Smooth muscle cell (in vitro differentiated cells): ENCODE results near the gene HHLA2. TPM values are rescaled to one million over a fixed set of nuclear protein-coding genes. Genes with fewer than 3 reads are reported as not detected.

Experiments used
- DNase-seq: peaks from one replicate; lab custom pipeline; 2025; ENCODE audit not compliant: unreplicated experiment; lab: John Stamatoyannopoulos, UW
- H2AFZ ChIP-seq: fragments of 200-600 bp; sonication (generic); 2 replicates; pipeline ENCODE4 v1.6.0; 2016; ENCODE audit warnings: antibody characterized with exemption, low read depth, mild to moderate bottlenecking
- H3F3A ChIP-seq: fragments of 200-600 bp; sonication (generic); 2 replicates; pipeline ENCODE4 v1.6.0; 2017; ENCODE audit warnings: antibody characterized with exemption, low read depth
- H3K27ac ChIP-seq: fragments of 200-600 bp; sonication (generic); 2 replicates; pipeline ENCODE4 v1.5.1; 2016; ENCODE audit warnings: low read depth, mild to moderate bottlenecking
- H3K27me3 ChIP-seq: fragments of 200-600 bp; sonication (generic); 2 replicates; pipeline ENCODE4 v1.6.1; 2016; ENCODE audit warnings: low read depth, mild to moderate bottlenecking
- H3K36me3 ChIP-seq: fragments of 200-600 bp; sonication (generic); 2 replicates; pipeline ENCODE4 v1.5.1; 2016; ENCODE audit warnings: low read depth
- H3K4me1 ChIP-seq: fragments of 200-600 bp; sonication (generic); 2 replicates; pipeline ENCODE4 v1.5.1; 2016; ENCODE audit warnings: low read depth
- H3K4me2 ChIP-seq: fragments of 200-600 bp; sonication (generic); 2 replicates; pipeline ENCODE4 v1.6.0; 2016; ENCODE audit warnings: mild to moderate bottlenecking
- H3K4me3 ChIP-seq: fragments of 200-600 bp; sonication (generic); 2 replicates; pipeline ENCODE4 v1.5.1; 2016; ENCODE audit warnings: mild to moderate bottlenecking
- H3K79me2 ChIP-seq: fragments of 200-600 bp; sonication (generic); 2 replicates; pipeline ENCODE4 v1.6.0; 2016; ENCODE audit warnings: low read depth, mild to moderate bottlenecking
- H3K9ac ChIP-seq: fragments of 200-600 bp; sonication (generic); 2 replicates; pipeline ENCODE4 v1.6.0; 2016; ENCODE audit warnings: low read depth
- H3K9me3 ChIP-seq: fragments of 200-600 bp; sonication (generic); replicated peaks from 2 replicates; pipeline ENCODE4 v1.5.1; 2016; ENCODE audit warnings: low read depth
- H4K20me1 ChIP-seq: fragments of 200-600 bp; sonication (generic); 2 replicates; pipeline ENCODE4 v1.6.0; 2016; ENCODE audit warnings: low read depth
- WGBS: methylation state at CpG from one replicate; pipeline ENCODE4 v1.1.7; 2016; ENCODE audit warnings: low lambda C conversion rate; 5-methylcytosine and 5-hydroxymethylcytosine counted together
- polyA plus RNA-seq: library from polyadenylated mRNA; unstranded; fragments of >200 nt; fragmentation: Nextera tagmentation; extraction: Ambion mirVana; gene quantifications from 2 replicates; pipeline ENCODE4 v1.2.1, GENCODE V29; 2016
- total RNA-seq: library from RNA; depleted of rRNA; stranded (reverse); fragments of >200 nt; gene quantifications from 2 replicates; pipeline ENCODE4 v1.2.3, GENCODE V29; 2014
- TF ChIP-seq, protein P1 (sequence below): fragments of 200-600 bp; sonication (generic); IDR thresholded peaks from 2 replicates; pipeline ENCODE4 v1.5.1; 2017; ENCODE audit warnings: borderline replicate concordance, mild to moderate bottlenecking, antibody characterized with exemption; ENCODE audit not compliant: insufficient read depth, poor library complexity, severe bottlenecking

HHLA2 gene
- total and polyA plus RNA-seq, 2 experiments from 2014 or later: not detected

DNA sequence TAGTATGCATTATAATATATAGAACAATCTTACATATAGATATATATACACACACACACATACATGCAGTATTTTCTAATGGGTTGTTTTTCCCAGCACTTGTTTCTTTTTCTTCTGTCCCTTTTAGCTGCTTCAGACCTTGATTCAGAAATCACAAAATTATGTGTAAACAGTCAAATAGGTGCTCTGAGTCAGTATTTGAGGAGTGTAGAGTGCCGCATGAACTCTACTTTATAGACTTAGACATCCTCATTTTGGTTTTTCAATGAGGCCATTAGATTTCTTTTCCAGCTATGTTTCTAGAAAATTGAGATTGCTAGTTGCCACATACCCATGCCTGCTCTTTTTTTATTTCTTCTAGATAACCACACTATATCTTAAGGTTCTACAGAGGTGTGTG lies 58.2 kb downstream of the HHLA2 start:
- TF ChIP-seq, protein P1, sequence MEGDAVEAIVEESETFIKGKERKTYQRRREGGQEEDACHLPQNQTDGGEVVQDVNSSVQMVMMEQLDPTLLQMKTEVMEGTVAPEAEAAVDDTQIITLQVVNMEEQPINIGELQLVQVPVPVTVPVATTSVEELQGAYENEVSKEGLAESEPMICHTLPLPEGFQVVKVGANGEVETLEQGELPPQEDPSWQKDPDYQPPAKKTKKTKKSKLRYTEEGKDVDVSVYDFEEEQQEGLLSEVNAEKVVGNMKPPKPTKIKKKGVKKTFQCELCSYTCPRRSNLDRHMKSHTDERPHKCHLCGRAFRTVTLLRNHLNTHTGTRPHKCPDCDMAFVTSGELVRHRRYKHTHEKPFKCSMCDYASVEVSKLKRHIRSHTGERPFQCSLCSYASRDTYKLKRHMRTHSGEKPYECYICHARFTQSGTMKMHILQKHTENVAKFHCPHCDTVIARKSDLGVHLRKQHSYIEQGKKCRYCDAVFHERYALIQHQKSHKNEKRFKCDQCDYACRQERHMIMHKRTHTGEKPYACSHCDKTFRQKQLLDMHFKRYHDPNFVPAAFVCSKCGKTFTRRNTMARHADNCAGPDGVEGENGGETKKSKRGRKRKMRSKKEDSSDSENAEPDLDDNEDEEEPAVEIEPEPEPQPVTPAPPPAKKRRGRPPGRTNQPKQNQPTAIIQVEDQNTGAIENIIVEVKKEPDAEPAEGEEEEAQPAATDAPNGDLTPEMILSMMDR: no peak
- H3K9ac ChIP-seq: no peak overlapping the region

DNA sequence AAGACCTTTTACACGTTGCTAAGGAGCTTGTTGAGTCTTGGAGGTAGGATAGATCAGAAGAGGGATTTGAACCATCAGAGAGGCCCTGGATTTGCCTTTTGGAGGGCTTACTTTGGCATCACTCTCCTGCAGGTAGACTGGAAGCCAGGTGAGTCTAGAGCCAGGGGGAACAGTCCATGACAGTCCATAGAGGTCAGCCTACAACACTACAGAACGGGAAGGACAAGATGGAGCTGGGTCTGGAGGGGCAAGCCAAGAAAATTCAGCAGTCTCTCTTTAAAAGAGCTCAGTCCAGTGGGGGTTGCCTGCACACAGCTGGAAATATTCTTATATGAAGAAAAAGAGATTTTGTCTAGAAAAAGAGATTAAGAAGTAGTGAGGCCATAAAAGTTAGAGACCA lies 60.7 kb downstream of the HHLA2 start:
- Histone ChIP-seq H3F3A (no peaks in the 10 kb centered on the region), H4K20me1 (no peaks in the 10 kb centered on the region), H3K27ac (no peak overlapping the region), H3K79me2 (no peaks in the 10 kb centered on the region), H2AFZ (no peak overlapping the region), H3K4me1 (peaks cover 4% of the 10 kb centered on the region), H3K9ac (no peak overlapping the region), H3K9me3 (no peaks in the 10 kb centered on the region), H3K4me3 (no peak overlapping the region), H3K27me3 (no peaks in the 10 kb centered on the region), H3K36me3 (no peaks in the 10 kb centered on the region), H3K4me2 (no peak overlapping the region)
- TF ChIP-seq, protein P1: no peak
- DNase-seq: no peak
- WGBS: 84% methylated on average over 2 of the region's 2 CpGs

More for the DNA sequence above, 58.2 kb downstream of the HHLA2 start:
- H3K4me3 ChIP-seq: no peak overlapping the region
- no peaks in the 10 kb centered on the region for H3K36me3 ChIP-seq
- no peaks in the 10 kb centered on the region for H4K20me1 ChIP-seq
- no peak overlapping the region for H3K27ac ChIP-seq
- H3K4me2 ChIP-seq: no peak overlapping the region
- H3K4me1 ChIP-seq: peaks cover 4% of the 10 kb centered on the region
- no peak overlapping the region for H2AFZ ChIP-seq
- H3K9me3 ChIP-seq: no peaks in the 10 kb centered on the region
- no peaks in the 10 kb centered on the region for H3K79me2 ChIP-seq
- WGBS: 84% methylated on average over 1 of the region's 1 CpG
- DNase-seq: no peak
- no peaks in the 10 kb centered on the region for H3F3A ChIP-seq
- no peaks in the 10 kb centered on the region for H3K27me3 ChIP-seq

DNA sequence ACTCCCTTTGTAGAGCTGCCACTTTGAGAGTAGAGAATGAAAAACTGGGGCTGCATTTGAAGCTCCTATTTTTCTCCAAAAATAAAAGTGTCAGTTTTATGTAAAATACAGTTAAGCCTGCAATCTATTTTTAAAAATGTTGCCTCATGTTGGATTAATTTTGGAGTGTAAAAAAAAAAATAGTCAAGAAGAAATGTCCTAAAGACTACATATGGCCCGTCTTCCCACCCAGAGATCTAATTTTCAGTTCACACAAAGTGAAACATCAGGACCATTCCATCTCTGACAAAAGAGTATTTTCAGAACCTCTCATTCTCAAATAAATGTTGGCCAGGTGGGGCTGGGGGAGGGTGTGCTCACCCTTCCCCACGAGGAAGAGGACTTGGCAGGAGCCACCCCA lies 62.7 kb downstream of the HHLA2 start:
- Histone ChIP-seq H3K4me2 (no peak overlapping the region), H3K36me3 (no peaks in the 10 kb centered on the region), H3K9me3 (no peaks in the 10 kb centered on the region), H4K20me1 (no peaks in the 10 kb centered on the region), H3K9ac (no peak overlapping the region), H3K4me1 (no peaks in the 10 kb centered on the region), H3K27me3 (no peaks in the 10 kb centered on the region), H3F3A (no peaks in the 10 kb centered on the region), H3K27ac (no peak overlapping the region), H3K4me3 (no peak overlapping the region), H2AFZ (no peak overlapping the region), H3K79me2 (no peaks in the 10 kb centered on the region)
- no peak for DNase-seq
- 86% methylated on average over 2 of the region's 2 CpGs for WGBS
- TF ChIP-seq, protein P1: no peak

DNA sequence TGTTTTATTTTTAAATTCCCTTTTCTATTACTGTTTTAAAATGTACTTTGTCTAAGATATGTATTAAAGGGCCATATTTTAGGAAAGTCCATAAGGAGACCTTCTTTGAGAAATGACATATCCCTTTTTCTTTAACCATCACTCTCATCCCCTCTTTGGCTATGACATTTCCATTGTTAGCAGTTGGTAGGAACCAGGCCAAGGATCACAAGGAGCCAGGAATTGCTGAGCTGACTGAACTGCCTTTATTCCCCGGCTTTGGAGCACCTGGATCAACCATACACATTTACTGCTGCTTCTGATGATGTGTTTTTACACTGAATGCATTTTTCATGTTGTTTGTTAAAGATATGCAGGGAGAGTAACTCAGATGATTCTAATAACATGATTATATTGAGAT lies 79.7 kb downstream of the HHLA2 start:
- Histone ChIP-seq H3K27me3 (no peaks in the 10 kb centered on the region), H3K27ac (no peak overlapping the region), H3K9ac (no peak overlapping the region), H3K79me2 (no peaks in the 10 kb centered on the region), H3K36me3 (no peaks in the 10 kb centered on the region), H4K20me1 (no peaks in the 10 kb centered on the region), H3K4me3 (no peak overlapping the region), H2AFZ (no peak overlapping the region), H3K9me3 (no peaks in the 10 kb centered on the region), H3K4me1 (no peaks in the 10 kb centered on the region), H3K4me2 (no peak overlapping the region), H3F3A (no peaks in the 10 kb centered on the region)
- no peak for DNase-seq
- TF ChIP-seq, protein P1: no peak
- 0% methylated on average over 1 of the region's 1 CpG for WGBS
